Measurements from ENCODE around the gene TTYH1.

Gene TTYH1

GRCh38 chr19:54393381-54393780 lies 21.9 kb upstream of the TTYH1 start:
- no peak for DNase-seq (ENCODE audit: low spot score)

DNA sequence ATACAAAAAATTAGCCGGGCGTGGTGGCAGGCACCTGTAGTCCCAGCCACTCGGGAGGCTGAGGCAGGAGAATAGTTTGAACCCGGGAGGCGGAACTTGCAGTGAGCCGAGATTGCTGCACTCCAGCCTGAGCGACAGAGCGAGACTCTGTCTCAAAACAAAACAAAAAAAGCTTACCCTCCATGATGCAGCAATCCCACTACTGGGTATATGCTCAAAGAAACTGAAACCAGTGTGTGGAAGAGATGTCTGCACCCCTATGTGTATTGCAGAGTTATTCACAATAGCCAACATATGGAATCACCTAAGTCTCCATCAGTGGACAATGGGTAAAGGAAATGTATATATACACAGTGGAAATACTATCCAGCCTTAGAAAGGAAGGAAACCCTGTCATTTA lies 19.6 kb upstream of the TTYH1 start:
- DNase-seq (ENCODE audit: low spot score) = no peak

- peak; percentile 6 for DNase-seq (ENCODE audit: low spot score)
These were observed 16.1 kb upstream of the TTYH1 start for GRCh38 chr19:54399189-54399588.

GRCh38 chr19:54400913-54401312 lies 14.4 kb upstream of the TTYH1 start:
- no peak for DNase-seq (ENCODE audit: low spot score)

DNA sequence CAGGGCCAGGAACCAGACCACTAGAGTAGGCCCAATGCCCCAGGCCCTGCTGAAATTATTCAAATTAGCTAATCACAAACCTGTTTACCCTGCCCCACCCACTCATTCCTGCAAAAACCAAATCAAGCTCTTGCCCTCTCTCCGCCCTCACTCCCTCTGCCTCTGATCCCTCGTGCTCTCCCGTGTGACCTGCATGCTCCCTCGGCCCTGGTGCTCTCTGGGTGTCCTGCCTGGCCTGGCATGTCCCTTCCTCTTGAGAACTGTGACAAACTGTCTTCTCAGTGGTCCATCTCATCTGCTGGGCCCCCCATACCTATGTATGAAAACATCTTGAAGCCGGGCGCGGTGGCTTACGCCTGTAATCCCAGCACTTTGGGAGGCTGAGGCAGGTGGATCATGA lies 12.2 kb upstream of the TTYH1 start:
- DNase-seq (ENCODE audit: low spot score) = no peak

- no peak for DNase-seq (ENCODE audit: low spot score)
These were observed 9.6 kb upstream of the TTYH1 start for GRCh38 chr19:54405628-54406027.

DNA sequence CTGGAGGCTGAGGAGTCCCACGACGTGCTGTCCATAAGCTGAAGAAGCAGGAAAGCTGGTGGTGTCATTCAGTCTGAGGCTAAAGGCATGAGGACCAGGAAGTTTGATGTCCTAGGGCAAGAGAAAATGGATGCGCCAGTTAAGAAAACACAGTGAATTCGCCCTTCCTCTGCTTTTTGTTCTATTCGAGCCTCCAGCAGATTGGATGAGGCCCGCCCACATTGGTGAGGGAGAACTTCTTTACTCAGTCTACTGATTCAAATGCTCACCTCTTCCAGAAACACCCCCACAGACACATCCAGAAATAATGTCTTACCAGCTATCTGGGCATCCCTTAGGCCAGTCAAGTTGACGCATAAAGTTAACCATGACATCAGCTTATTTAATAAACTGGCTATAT lies 7.5 kb upstream of the TTYH1 start:
- no peak for DNase-seq (ENCODE audit: low spot score)

DNA sequence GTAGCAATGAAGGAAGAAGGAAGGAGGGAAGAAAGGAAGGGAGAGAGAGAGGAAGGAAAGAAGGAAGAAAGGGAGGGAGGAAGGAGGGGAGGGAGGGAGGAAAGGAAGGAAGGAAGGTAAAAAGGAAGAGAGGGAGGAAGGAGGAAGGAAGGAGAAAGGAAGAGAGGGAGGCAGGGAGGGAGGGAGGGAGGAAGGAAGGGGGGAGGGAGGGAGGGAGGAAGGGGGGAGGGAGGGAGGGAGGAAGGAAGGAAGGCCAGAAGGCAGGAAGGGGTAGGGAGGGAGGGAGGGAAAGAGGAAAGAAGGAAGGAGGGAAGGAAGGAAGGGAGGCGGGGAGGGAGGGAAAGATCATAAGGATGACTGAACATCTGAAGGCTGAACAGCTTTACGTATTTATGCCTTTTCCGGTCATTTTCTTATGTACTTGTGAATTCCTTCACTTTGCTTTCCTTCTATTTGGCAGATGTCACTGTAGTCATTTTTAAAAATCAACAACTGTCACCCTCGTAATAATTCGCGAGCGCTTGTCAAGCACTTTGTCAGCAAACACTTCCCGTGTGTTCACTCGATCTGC lies 6.7 kb upstream of the TTYH1 start:
- DNase-seq (ENCODE audit: low spot score) = no peak

DNA sequence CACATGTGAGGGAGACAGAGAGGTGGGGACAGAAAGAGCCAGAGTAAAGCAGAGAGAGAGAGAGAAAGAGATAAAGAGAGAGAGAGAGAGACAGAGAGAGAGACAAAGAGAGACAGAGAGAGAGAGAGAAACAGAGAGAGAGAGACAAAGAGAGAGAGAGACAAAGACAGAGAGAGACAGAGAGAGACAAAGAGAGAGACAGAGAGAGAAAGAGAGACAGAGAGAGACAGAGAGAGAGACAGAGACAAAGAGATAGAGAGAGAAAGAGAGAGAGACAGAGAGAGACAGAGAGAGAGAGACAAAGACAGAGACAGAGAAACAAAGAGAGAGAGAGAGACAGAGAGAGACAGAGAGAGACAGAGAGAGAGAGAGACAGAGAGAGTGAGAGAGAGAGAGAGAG lies 4.2 kb upstream of the TTYH1 start:
- no peak for DNase-seq (ENCODE audit: low spot score)

GRCh38 chr19:54412877-54413276 lies 2.4 kb upstream of the TTYH1 start:
- no peak for DNase-seq (ENCODE audit: low spot score)

DNA sequence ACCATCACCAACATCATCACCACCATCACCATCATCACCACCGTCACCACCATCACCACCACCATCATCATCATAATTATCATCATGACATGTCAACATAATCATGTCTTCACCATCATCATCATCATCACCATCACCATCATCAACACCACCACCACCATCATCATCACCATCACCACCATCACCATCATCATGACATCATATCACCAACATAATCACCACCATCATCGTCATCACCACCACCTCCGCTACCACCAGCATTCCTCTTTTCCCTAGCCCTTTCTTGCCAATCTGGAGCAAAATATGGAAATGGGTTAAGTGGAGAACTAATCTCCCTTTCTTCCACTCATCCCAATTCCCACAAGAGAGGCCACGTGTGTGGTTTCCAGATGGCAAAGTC lies 1.1 kb upstream of the TTYH1 start:
- no peak for DNase-seq (ENCODE audit: low spot score)

DNA sequence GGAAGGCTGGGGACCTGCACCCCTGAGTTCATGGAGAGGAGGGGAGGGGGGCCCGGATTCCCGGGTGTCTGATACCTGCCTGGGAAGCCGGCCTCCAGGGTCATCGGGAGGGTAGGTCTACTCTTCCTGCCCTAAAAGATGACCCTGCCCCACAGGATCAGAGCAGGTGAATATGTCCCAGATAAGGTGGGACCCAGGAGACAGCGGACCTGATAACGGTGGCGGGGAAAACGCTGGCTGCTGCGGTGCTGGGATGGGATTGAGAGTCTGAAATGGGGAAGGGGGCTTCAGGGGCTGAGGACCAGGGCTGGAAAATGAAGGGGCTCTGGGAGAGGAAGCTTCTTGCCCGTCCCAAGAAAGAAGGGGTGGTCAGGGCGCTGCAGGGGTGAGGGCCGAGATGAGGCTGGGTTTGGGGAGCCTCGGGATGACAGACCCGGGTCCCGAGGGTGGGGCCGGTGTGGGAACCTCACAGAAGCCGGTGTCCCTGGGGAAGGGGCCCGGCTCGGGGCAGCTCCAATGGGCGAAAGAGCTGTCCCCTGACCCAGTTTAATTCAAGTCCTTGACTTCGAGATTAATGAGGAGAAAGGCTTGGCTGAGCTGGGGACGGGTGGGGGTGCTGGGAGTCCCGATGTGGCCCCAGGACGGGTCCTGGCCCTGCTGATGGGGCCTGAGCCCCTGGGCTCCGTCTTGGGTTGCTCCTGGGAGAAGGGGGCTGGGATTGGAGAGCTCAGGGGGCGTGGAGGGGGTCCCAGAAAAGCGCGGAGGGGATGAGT lies 823 bp downstream of the TTYH1 start:
- DNase-seq (ENCODE audit: low spot score) = no peak

- no peak for DNase-seq (ENCODE audit: low spot score)
These were observed 1.6 kb downstream of the TTYH1 start for GRCh38 chr19:54416695-54417491.

DNA sequence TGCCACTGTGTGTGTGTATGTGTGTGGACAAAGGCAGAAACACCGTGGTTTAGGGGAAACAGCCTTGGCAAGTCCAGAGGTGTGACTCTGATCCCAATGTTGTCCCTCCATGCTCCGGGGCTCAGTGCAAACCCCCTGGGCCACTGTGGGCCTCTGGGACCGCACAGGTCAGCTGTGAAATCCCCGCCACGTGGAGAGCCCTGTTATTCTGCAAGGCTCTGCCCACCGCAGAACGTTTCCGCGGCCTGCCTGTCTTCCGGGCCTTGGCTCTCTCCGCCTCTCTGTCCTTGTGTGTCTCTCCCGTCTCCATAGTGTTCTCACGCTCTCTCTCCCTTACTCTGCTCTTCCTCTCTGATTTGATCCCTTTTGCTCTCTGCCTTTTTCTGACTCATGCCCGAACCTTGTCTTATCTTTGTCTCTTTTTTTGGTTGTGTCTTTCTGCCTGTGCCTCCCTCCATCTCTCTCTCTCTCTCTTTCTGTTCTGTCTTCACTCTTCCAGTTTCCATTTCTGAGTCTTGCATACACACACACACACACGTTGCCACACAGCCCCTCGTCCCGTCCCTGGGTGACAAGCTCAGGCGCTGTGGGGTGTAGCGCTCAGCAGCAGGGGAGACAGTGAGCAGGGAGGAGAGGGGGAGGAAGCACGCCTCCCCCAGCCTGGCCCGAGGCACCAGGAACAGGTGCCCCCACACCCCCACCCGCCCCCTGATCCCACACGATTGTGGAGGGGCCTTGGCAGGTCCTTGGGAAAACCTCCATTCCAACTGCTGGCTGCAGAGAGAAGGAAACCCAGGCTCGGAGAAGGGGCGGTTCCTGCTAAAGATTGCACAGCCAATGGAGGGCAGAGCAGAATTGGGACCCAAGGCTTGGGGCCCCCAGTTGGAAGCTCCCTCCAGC lies 3.0 kb downstream of the TTYH1 start:
- DNase-seq (ENCODE audit: low spot score) = no peak

GRCh38 chr19:54418930-54419800 lies 3.9 kb downstream of the TTYH1 start:
- DNase-seq (ENCODE audit: low spot score) = no peak

GRCh38 chr19:54420068-54420382 lies 4.8 kb downstream of the TTYH1 start:
- no peak for DNase-seq (ENCODE audit: low spot score)

DNA sequence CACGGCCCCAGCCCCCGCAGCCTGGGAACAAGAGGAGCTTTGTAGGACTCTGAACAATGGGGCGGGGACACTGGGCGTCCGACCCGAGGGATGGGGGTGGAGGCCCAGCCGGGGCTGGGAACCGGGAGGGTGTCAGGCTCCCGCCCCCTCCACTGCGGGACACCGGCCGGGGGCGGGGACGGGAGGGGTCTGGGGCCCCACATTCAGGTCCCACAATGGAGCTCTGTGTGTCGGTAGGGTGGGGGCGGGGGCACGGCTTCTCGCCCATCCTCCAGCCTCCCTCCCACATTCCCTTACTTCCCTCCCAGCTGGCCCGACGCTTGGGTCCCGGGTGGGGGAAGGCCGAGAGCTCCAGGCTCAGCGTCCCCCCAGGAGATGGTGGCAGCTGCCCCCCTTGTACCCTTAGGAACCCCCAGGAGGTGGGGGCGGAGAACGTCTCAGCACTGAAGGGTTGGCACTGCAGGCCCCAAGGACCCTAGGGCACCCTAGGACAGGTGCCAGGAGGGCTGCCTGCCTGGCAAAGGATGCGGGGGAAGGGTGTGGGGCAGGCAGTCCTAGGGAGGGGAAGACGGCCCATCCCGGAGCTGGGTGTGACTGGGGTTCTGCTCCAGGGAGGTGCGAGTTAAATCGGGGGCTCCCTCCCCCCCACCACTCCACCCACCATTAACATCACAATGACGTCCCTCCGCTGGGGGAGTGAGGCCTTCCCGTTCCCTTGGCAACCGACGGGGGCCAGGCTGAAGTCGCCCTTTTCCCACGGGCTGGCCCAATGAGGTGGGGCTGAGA lies 5.3 kb downstream of the TTYH1 start:
- DNase-seq (ENCODE audit: low spot score) = no peak

DNA sequence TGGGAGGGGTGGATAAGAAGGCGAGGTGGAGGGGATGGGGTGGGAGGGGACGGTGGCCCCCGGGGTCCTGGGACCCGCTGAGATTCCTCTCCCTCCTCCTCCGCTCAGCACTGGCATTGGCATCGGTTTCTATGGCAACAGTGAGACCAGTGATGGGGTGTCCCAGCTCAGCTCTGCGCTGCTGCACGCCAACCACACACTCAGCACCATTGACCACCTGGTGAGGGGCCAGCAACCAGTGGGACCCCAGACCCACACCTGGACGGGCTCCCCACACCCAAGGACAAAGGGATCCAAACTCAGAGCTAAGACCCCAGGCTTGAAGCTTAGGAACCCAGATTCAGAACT lies 5.9 kb downstream of the TTYH1 start:
- DNase-seq (ENCODE audit: low spot score) = no peak

GRCh38 chr19:54421521-54421920 lies 6.3 kb downstream of the TTYH1 start:
- no peak for DNase-seq (ENCODE audit: low spot score)

GRCh38 chr19:54422136-54422535 lies 6.9 kb downstream of the TTYH1 start:
- DNase-seq (ENCODE audit: low spot score) = no peak

GRCh38 chr19:54424201-54424600 lies 8.9 kb downstream of the TTYH1 start:
- no peak for DNase-seq (ENCODE audit: low spot score)

Measured in LoVo (cell line).